HL-60 (cell line): ENCODE data around the gene DDC.

ENCODE experiments used
- CTCF ChIP-seq: IDR thresholded peaks from one replicate; pipeline ENCODE4 v1.5.1; 2011; ENCODE audit warnings: low read length, control low read depth, inconsistent platforms; ENCODE audit not compliant: insufficient read depth
- POLR2AphosphoS5 ChIP-seq: IDR thresholded peaks from 2 replicates; pipeline ENCODE4 v1.6.1; 2012; ENCODE audit warnings: low read depth
- REST ChIP-seq: IDR thresholded peaks from 2 replicates; pipeline ENCODE4 v1.6.1; 2012; ENCODE audit warnings: low read depth; ENCODE audit not compliant: insufficient replicate concordance
- SPI1 ChIP-seq: IDR thresholded peaks from 2 replicates; pipeline ENCODE4 v1.6.1; 2012; ENCODE audit warnings: low read depth, mild to moderate bottlenecking, borderline replicate concordance

GRCh38 chr7:50539725-50540124, 25.5 kb downstream of the DDC start:
- TF ChIP-seq CTCF: no peak
- TF ChIP-seq POLR2AphosphoS5: no peak
- no peak for TF ChIP-seq REST
- no peak for TF ChIP-seq SPI1
